A549 (cell line): ENCODE data around the gene CD2.

Experiments
- EP300 ChIP-seq, 2 experiments: fragments of >200 bp; sonication (Bioruptor Twin); formaldehyde crosslinking; IDR thresholded peaks; 2 replicates in 1 of 2; 3 replicates in 1 of 2; pipeline ENCODE4 v1.6.1; 2016 to 2017
- POLR2A ChIP-seq: IDR thresholded peaks from 2 replicates; pipeline ENCODE4 v1.6.1; 2012; ENCODE audit warnings: mild to moderate bottlenecking, low read length
- RAD21 ChIP-seq, 2 experiments: fragments of >200 bp in 1 of 2; sonication (Bioruptor Twin) in 1 of 2; formaldehyde crosslinking in 1 of 2; IDR thresholded peaks in 1 of 2; conservative IDR thresholded peaks in 1 of 2; 2 replicates in 1 of 2; 3 replicates in 1 of 2; pipeline ENCODE4 v1.6.1; 2012 to 2018; ENCODE audit warnings: inconsistent platforms in 1 of 2
- RFX5 ChIP-seq: fragments of 450-650 bp; IDR thresholded peaks from 2 replicates; pipeline ENCODE4 v1.7.1; 2014; ENCODE audit warnings: antibody characterized with exemption, mild to moderate bottlenecking, moderate library complexity

GRCh38 chr1:116751146-116751545 lies 3.1 kb upstream of the CD2 start:
- no peak for TF ChIP-seq POLR2A
- no peak for TF ChIP-seq RAD21 (conservative IDR thresholded peaks at IDR 0.05 in 1 of 2, IDR thresholded peaks at IDR 0.05 in 1 of 2)
- TF ChIP-seq RFX5, result no peak
- TF ChIP-seq EP300 (IDR thresholded peaks at IDR 0.05), result no peak
